NCI-H524 (cell line): ENCODE results near the gene CPEB1.

Experiments used
- DNase-seq, 2 experiments: peaks; one replicate each; lab custom pipeline; 2025; lab: John Stamatoyannopoulos, UW

The CPEB1 gene

GRCh38 chr15:82647045-82647834 is at the start of gene CPEB1:
Gene CPEB1 (minus strand): TSS chr15:82647363. CDS start chr15:82628459, 18,904 bp downstream.
- DNase-seq: peak; percentile 48 to 79

GRCh38 chr15:82692171-82692570 is 45.0 kb upstream of the CPEB1 start:
- no peak for DNase-seq

- no peak for DNase-seq
Measured at GRCh38 chr15:82689147-82689546, 42.0 kb upstream of the CPEB1 start.

DNA sequence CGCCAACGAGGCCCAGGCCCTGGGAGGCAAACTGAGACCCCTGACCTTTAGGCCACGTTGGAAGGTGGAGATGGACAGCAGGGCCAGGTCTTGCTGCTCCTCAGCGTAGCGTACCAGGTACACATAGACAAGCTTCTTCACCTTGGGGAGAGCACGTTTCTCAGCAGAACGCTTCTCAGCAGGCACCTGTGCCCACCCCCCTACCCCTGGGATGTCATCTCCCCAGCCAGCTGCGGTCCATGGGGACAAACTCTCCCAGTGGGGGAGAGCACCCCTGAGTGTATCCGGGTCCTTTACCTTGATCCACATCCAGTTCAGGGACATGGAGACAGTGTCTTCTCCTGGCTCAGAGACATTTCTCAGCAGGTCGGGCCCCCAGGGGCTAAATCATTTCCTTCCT is 41.5 kb upstream of the CPEB1 start:
- DNase-seq: no peak

DNA sequence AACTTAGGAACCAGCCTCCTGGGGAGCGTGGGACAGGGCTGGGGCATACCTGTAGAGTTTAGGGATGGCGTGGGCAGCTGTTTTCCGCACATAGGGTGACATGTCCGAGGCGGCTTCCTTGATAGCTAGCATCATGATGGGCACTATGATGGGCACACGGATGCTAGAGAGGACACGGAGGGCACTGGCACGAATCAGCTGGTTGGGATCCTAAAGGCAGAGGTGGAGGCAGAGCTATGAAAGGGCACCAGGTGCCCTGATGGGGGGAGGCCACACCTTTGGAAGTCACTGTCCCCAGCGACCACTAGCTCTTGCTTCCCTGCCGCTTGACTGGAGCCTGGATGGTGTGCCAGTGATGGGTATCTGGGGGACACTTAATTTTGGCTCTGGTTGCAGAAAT is 34.2 kb upstream of the CPEB1 start:
- DNase-seq: no peak

DNA sequence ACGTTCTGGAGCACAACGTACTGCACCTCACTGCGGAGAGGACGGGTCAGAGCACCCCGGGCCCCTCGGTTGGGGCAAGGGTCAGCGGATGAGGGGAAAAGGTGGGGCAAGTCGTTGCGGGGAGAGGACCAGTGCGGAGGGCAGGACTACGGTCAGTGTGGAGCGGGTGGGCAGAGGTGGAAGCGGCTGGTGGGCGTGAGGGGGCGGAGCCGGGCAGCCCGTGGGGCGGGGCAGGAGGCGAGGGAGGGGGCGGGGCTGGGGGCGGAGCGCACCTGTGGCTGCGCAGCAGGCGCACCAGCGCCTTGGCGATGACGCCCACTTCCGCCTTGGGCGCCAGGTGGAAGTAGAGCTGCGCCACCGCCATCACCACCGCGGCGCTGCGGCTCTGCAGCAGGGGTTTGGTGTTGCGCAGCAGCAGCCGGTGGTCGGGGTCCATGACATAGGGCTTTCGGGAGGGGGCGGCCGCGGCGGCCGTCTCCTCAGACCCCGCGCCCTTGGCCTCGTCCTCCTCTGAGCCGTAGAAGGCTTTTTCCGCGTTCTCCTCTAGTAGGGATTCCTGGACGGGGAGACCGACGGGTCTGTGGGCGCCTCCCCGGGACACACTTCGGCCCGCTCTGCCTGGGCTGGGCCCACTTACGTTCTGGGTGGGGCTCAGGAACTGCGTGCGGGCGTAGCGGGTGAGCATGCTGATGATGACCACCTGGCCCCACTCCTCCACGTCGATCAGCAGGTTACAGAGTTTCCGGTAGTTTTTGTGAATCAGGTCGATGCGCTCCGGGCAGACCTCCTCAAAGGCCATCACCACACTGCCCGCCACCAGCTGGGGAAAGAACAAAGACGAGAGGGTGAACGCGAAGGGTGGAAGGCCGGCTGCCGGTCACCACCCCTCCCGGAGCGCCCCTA is 33.3 kb upstream of the CPEB1 start:
- DNase-seq: peak in 1 of 2 experiments; percentile 23

DNA sequence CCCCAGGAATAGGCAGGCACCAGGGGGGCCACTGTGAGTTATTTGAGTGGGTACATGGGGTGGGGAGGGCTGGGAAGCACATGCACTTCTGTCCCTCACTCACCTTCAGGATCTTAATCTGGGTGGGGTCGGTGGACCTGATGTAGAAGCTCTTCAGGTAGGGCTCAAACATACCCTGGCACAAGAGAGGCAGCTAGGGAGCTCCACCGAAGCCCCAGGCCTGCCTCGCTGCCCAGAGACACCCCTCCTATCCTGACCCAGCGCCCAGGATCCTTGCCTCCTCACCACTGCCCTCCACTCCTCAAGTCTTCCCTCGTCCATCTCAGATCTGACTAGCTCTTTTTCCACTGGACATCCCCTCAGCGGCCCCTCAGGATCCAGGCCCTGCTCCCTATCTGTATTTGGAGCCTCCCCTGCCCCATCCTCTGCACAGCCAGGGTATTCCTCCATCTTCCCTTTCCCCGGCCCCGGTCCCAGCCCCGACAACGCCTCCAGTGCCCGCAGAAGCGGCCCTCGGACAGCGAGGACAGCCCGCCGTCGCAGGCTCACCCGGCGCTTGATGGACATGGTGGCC is 32.5 kb upstream of the CPEB1 start:
- no peak for DNase-seq

DNA sequence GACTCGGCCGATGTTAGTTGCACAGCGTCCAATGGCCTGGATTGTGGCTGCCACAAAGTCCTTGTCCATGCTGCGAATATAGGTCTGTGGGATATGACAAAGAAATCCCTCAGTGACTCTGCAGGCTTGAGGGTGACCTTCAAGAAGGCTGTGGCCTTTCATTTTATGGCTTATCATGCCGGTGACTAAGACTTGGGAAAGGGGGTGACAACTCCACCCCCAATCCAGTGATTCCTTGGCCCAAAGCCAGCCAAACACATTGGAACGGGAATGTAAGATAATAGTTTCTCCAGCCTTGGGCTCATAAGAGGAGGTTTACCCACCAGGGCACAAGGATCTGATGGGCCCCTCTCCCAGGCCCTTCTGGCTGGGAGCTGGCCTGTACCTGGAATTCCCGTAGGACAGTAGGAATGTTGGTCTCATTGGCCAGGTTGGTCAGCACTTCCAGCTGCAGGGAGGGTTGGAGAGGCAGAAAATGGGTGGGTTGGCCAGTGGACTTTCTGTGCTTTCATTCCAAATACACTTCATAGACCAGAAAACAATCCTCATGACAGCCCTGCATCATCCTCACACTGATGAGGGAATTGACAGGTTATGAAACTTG is 30.7 kb upstream of the CPEB1 start:
- no peak for DNase-seq

GRCh38 chr15:82674873-82675272 is 27.7 kb upstream of the CPEB1 start:
- DNase-seq: no peak

- no peak for DNase-seq
Measured at GRCh38 chr15:82670699-82671098, 23.5 kb upstream of the CPEB1 start.

DNA sequence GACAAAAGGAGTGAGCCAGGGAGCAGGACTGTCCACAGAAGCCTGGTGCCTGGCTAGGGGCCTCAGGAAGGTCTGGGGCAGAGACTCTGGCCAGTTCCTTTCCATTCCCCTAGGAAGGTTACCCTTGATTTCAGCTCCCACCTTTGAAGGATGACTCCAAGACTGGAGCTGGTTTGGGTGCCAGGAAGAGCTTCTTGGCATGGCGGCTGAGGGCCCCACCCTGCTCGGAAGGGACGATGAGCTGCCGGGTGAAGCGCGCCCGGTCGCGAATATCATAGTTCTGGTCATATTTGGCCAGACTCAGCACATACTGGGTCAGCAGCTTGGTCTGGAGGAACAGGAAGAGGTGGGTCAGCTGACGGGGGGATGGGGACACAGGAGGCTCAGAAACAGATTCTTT is 19.4 kb upstream of the CPEB1 start:
- no peak for DNase-seq

DNA sequence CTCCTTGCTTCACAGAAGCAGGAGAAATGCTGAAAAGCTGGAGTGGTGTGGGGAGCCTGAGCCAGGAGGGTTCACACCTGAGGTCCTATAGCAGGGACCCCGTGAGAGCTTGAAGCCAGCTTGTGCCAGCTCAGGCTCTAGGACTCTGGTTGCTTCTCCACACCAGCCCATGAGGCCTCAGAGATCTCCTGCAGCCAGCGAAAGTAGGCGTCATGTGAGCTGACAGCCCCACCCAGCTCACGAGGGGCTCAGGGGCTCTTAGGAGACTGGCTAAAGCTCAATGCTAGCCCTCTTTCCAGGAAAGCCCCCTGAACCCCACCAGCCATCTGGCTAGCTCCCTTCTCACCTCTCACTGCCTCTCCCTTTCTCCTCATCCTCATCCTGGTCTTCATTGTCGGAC is 16.9 kb upstream of the CPEB1 start:
- no peak for DNase-seq

GRCh38 chr15:82663186-82663600 is 16.0 kb upstream of the CPEB1 start:
- no peak for DNase-seq

GRCh38 chr15:82662641-82663040 is 15.5 kb upstream of the CPEB1 start:
- no peak for DNase-seq

- DNase-seq: no peak
Measured at GRCh38 chr15:82660378-82660777, 13.2 kb upstream of the CPEB1 start.

DNA sequence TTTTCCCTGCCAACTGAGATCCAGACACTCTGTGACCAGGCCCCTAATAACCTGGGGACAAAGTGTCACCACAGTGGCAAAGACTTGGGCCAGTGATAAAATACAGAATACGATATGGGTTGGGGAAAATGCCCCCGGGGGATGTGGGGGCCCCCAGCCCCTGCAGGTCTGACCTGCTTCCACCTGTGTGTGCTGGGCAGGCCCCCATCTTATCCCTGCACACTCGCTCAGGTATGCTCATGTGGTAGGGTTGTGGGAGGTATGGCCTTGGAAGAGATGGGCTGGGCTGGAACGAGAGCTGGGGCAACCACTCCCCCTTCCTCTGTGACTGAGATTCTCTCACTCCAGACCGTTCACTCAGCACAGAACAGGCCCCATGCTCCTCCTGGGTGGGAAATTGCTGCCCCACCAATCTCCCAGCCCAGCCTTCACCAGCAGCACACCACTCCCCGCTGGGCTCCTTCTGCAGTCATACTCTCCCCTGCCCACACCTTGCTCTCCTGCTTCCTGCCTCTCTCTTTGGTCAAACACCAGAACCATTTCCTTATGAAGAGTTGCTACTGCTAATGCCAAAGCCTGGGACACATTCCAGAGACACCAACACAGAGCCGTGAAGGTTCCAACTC is 9.6 kb upstream of the CPEB1 start:
- DNase-seq: no peak

DNA sequence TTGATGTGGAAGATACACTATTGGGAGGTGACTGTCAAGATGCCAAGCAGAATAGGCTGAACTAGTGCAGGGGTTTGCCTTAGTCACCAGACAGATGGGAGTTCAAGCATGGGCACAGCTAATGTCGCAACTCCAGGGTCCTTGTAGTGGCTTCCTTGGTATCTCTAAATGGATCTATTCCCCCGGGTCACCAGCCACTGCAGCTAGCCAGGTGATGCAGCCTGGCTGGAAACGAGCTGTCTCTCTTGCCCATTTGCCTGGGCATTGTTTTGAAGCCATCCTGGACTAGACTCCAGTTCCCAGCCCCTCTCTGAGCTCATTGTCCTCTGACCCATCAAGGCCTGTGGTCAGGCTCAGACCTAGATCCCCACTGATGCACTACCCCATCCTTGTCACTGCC is 8.4 kb upstream of the CPEB1 start:
- DNase-seq: no peak

GRCh38 chr15:82653483-82654168 is 6.5 kb upstream of the CPEB1 start:
- DNase-seq: no peak

- no peak for DNase-seq
Measured at GRCh38 chr15:82651708-82652107, 4.5 kb upstream of the CPEB1 start.

GRCh38 chr15:82650046-82650670 is 3.0 kb upstream of the CPEB1 start:
- no peak for DNase-seq
